ENCODE data around the gene NPB. TPM values are rescaled to one million over a fixed set of nuclear protein-coding genes. Genes with fewer than 3 reads are reported as not detected.

NPB gene
- total RNA-seq, 1 donor from 2014 or later: 1.3 TPM

DNA sequence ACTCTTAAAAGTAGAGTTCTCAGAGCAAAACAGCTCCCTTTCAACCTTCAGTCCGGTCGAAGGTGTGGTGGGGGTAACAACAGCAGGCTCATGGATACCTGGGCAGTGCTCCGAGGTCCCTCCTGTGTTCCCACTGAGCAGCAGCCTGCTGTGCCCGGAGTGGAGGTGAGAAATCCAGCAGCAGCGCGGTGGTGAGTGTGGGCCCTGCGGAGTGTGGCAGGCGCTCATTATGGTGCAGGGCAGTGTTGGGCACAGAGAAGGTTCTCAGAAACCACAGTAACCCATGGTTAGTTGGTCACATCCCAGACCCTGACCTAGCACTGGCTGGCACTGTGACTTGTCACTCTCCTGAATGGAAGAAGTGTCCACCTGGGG is 36.7 kb upstream of the NPB start:
- no peak overlapping the region for H3K4me3 Mint-ChIP-seq (ENCODE audit: unreplicated experiment)

GRCh38 chr17:81865733-81866439 is 36.2 kb upstream of the NPB start:
- Mint-ChIP-seq H3K27ac (ENCODE audit: unreplicated experiment) (peak overlapping the region; percentile 74), H3K27me3 (ENCODE audit: low read depth) (no peaks in the 10 kb centered on the region), H3K4me3 (ENCODE audit: unreplicated experiment) (no peak overlapping the region), H3K4me1 (ENCODE audit: low read depth) (peaks cover 75% of the 10 kb centered on the region), H3K9me3 (ENCODE audit: low read depth) (no peaks in the 10 kb centered on the region), H3K36me3 (ENCODE audit: low read depth) (peaks cover 6% of the 10 kb centered on the region)
- TF ChIP-seq, protein P1, sequence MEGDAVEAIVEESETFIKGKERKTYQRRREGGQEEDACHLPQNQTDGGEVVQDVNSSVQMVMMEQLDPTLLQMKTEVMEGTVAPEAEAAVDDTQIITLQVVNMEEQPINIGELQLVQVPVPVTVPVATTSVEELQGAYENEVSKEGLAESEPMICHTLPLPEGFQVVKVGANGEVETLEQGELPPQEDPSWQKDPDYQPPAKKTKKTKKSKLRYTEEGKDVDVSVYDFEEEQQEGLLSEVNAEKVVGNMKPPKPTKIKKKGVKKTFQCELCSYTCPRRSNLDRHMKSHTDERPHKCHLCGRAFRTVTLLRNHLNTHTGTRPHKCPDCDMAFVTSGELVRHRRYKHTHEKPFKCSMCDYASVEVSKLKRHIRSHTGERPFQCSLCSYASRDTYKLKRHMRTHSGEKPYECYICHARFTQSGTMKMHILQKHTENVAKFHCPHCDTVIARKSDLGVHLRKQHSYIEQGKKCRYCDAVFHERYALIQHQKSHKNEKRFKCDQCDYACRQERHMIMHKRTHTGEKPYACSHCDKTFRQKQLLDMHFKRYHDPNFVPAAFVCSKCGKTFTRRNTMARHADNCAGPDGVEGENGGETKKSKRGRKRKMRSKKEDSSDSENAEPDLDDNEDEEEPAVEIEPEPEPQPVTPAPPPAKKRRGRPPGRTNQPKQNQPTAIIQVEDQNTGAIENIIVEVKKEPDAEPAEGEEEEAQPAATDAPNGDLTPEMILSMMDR (IDR thresholded peaks at IDR 0.05): no peak
- DNase-seq (ENCODE audit: low spot score): no peak

More for the DNA sequence above, 36.7 kb upstream of the NPB start:
- H3K4me1 Mint-ChIP-seq (ENCODE audit: low read depth): peaks cover 75% of the 10 kb centered on the region
- TF ChIP-seq, protein P1 (IDR thresholded peaks at IDR 0.05): no peak
- peaks cover 6% of the 10 kb centered on the region for H3K36me3 Mint-ChIP-seq (ENCODE audit: low read depth)
- no peaks in the 10 kb centered on the region for H3K27me3 Mint-ChIP-seq (ENCODE audit: low read depth)
- DNase-seq (ENCODE audit: low spot score): no peak
- peak overlapping the region; percentile 74 for H3K27ac Mint-ChIP-seq (ENCODE audit: unreplicated experiment)
- no peaks in the 10 kb centered on the region for H3K9me3 Mint-ChIP-seq (ENCODE audit: low read depth)

DNA sequence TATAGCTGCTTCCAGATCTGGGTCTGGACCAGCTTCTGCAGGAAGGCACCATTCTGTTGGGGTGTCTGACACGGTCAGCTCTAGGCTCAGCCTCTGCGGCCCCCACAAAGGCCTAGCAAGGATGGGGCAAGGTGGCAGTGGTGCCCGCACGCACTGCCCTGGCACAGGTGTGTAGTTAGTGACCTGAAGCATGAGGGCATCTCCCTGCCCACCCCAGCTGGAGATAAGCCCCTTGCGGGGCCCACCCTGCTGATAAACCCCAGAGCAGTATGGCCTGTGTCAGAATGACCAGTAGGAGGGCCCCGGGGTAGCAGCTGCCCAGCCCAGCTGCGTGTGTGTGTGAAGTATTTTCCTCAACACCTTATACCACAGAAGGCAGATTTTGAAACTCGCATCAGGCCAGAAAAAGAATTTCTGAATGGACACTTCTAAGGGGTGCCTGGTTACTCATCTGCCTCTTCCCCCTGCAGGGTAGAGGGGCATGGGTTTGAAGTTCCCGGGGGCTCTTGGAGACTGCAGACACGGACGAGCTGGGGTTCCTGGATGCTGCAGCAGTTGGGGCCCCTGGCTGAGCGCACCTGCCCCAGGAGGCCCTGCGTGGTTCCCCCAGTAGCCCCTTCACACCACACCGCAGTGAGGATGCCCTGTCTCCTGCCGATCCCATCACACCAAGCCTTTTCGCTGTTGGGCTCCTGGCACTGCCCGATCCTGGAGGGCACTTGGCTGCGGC is 35.4 kb upstream of the NPB start:
- no peak overlapping the region for H3K4me3 Mint-ChIP-seq (ENCODE audit: unreplicated experiment)
- DNase-seq (ENCODE audit: low spot score): no peak
- no peaks in the 10 kb centered on the region for H3K27me3 Mint-ChIP-seq (ENCODE audit: low read depth)
- TF ChIP-seq, protein P1 (IDR thresholded peaks at IDR 0.05): no peak
- peaks cover 72% of the 10 kb centered on the region for H3K4me1 Mint-ChIP-seq (ENCODE audit: low read depth)
- H3K27ac Mint-ChIP-seq (ENCODE audit: unreplicated experiment): peak overlapping the region; percentile 94
- H3K9me3 Mint-ChIP-seq (ENCODE audit: low read depth): no peaks in the 10 kb centered on the region
- H3K36me3 Mint-ChIP-seq (ENCODE audit: low read depth): peaks cover 6% of the 10 kb centered on the region

DNA sequence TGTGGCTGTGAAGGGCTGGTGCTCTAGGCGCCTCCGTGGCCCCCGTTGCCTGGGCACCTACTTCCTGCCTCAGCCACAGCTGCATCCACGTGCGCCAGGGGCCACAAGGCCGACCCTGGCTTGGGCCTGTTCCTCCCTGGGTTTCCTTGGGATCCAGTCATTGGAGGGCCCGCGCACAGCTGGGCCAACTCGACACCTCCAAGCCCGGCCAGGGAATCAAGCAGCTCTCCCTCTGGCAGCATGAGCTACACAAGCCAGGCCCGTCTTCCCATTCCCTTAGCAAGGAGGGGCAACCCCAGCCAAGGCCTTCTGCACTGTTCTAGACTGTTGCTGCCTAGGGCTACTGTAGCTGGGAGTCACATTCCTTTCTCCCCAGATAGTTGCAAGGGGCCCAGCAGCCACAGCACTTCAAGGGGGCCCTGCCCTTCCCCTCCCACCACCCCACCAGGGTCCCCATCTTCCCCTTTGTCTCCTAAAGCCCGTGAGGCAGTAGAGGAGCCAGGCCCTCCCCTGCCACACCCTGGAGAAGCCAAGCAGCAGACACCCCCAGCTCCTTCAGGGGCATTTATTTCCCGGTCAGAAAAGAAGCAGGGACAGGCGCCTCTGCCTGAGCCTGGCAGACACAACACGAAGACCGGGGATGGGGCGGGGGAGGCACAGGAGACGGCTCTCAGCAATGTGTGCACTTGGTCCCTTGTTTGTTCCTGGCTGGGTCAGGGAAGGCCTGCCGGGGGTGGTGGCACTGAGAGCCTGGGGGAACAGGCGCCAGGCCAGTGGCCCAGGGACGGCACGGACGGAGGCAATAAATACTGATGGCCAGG is 34.7 kb upstream of the NPB start:
- TF ChIP-seq, protein P1 (IDR thresholded peaks at IDR 0.05): no peak
- H3K4me3 Mint-ChIP-seq (ENCODE audit: unreplicated experiment): no peak overlapping the region
- DNase-seq (ENCODE audit: low spot score): no peak
- peaks cover 6% of the 10 kb centered on the region for H3K36me3 Mint-ChIP-seq (ENCODE audit: low read depth)
- H3K27me3 Mint-ChIP-seq (ENCODE audit: low read depth): no peaks in the 10 kb centered on the region
- peak overlapping the region; percentile 94 for H3K27ac Mint-ChIP-seq (ENCODE audit: unreplicated experiment)
- peaks cover 73% of the 10 kb centered on the region for H3K4me1 Mint-ChIP-seq (ENCODE audit: low read depth)
- H3K9me3 Mint-ChIP-seq (ENCODE audit: low read depth): no peaks in the 10 kb centered on the region
